NCI-H187 (cell line): ENCODE measurements around the gene IMPDH2.
"Not testable (repeated sequence)": the region's sequence is repeated elsewhere in the genome, so short reads cannot be mapped to it uniquely, and the experiment has no call there.

Experiments used
- DNase-seq, 2 experiments: peaks; one replicate each; lab custom pipeline; 2025; lab: John Stamatoyannopoulos, UW

The IMPDH2 gene

DNA sequence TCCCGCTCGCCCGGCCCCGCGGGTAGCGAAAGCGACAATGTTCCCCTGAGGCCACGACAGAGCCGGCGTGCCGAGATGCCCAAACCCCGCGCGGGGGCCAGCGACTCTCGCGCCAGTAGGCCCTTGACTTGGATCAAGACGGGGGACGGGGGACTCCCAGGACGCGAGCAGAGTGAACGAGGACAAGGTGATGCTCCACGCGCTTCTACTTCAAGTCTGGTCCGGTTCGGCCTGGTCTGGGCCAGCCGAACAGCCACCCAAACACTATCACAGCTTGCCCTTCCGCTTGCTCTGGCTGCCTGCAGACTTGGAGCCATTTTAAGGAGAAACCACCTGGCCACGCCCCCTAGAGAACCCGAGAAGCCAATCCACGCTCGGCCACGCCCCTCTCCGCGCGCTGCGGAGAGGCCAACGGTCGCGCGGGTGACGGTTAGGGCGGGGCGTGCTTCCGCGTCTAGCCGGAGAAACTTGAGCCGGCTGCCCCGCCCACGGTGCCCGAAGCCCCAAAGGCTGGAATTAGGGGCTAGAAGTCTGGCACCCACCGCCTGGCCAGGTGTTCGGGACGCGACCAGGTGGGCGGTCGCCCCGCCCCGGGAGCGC is 7.9 kb downstream of the IMPDH2 start:
- peak; percentile 89 to 93 for DNase-seq

DNA sequence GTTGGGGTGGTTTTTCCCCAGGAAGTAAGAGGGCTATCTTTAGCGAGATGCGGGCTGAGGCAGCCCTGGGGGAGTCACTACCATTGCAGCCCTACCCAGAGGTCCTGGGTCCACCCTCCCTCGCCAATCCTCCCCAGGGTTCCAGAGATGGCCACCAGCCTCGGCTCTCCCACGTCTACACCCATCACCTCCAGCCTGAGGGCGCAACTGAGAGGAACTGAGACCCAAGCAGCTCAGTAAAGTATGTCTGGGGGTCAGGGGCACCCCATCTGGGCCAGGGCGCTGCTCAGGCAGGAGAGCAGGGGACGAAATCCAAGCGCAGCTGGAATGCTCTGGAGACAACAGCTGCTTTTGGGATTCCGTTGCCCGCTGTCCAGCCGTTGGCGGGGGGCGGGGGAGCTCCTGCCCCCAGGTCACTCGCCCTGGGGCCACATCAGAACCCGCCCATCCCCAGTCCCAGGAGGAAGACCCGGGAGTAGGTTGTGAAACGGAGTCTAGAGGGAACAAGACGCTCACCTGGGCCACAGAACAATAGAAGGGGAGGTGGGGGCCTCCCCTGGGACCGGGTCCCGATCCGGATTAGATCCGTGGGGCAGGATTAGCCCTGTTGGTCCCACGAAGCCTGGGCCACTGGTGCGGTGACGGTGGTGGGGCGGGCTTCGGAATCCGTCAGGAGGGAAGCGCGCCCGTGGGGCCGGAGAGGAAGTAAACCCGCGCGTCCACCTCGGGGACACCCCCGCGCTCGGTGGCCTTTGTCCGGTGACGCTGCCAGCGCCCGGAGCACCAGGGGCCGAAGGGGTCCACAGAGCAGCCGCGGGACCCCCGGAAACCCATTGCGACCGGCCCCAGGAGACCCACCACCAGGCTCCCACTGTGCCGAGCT is 8.6 kb downstream of the IMPDH2 start:
- DNase-seq = no peak

- DNase-seq = no peak
Measured at GRCh38 chr3:49019941-49020329, 9.3 kb downstream of the IMPDH2 start.

- DNase-seq = no peak
Measured at GRCh38 chr3:49018707-49019006, 10.5 kb downstream of the IMPDH2 start.

DNA sequence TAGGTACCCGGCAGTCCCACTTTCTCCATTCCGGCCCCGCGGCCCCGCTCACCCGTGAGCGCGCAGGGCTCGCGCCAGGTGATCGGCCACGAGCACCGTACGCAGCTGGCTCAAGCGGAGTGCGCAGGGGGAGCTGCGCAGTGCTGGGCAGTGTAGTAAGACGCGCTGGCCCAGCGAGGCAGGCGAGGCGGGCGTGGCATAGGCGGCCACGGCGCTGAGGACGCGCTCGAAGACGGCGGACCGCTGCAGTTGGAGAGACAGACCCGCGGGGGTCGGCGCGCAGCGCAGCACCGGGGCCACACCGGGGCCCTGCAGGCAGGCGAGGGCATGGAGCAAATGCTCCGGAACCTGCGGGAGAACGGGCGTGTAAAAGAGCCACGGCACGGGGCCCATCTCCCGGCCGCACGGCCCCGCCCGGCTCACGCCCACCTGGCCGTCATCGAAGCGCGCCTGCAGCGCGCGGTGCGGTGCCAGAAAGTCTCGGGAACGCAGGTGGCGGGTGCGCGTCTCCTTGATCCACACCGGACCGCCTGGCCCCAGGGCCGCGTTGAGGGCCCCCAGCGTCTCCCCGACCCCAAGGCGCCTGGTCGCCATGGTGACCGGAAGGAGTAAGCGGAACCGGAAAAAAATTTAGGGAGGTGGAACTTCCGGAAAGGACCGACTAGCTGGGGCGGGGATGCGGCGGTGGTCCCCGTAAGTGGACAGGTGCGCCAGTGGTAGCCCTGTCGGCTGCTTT is 11.1 kb downstream of the IMPDH2 start, which contains the start of gene DALRD3:
Gene DALRD3 (minus strand): TSS at position 610 of the 736 bp plus-strand sequence. CDS start 16 bp downstream, at position 594.
- DNase-seq = peak in 1 of 2 experiments; percentile 39

GRCh38 chr3:49017229-49017970 is 11.8 kb downstream of the IMPDH2 start:
- no peak for DNase-seq

- DNase-seq = no peak
Measured at GRCh38 chr3:49016414-49017228, 12.6 kb downstream of the IMPDH2 start.

- DNase-seq = no peak
Measured at GRCh38 chr3:49015765-49016164, 13.4 kb downstream of the IMPDH2 start.

GRCh38 chr3:49015072-49015471 is 14.1 kb downstream of the IMPDH2 start:
- no peak for DNase-seq

- DNase-seq = no peak
Measured at GRCh38 chr3:49013738-49014660, 15.2 kb downstream of the IMPDH2 start.

DNA sequence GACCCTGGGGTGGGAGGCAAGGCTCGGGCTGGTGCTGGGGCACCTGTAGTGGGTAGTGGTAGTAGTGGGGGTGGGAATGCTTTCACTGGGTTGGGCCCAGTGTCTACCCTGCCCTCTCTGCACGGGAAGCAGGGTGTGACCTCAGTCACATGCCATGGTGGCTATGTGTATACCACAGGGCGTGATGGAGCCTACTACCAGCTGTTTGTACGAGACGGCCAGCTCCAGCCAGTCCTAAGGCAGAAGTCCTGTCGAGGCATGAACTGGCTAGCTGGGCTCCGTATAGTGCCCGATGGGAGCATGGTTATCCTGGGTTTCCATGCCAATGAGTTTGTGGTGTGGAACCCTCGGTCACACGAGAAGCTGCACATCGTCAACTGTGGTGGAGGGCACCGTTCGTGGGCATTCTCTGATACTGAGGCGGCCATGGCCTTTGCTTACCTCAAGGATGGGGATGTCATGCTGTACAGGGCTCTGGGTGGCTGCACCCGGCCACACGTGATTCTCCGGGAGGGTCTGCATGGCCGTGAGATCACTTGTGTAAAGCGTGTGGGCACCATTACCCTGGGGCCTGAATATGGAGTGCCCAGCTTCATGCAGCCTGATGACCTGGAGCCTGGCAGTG is 16.0 kb downstream of the IMPDH2 start:
- DNase-seq = no peak

GRCh38 chr3:49012441-49013017 is 16.7 kb downstream of the IMPDH2 start:
- no peak for DNase-seq

DNA sequence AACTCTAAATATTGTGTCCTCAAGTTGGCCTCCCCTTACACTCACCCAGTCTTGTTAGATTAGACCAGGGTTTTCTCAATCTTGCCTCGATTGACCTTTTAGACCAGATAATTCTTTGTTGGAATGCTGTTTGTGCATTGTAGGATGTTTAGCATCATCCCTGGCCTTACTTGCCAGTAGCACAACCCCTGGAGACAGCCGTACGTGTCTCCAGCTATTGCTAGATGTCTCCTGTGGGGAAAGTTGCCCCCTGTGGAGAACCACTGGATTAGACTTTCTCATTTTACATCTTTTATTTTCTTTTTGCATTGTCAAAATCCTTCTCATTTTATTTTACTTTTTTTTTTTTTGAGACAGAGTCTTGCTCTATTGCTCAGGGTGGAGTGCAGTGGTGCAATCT is 19.8 kb downstream of the IMPDH2 start:
- no peak for DNase-seq

- DNase-seq = not testable (repeated sequence)
Measured at GRCh38 chr3:49008627-49009026, 20.6 kb downstream of the IMPDH2 start.

GRCh38 chr3:49007771-49008528 is 21.2 kb downstream of the IMPDH2 start:
- peak; percentile 56 to 69 for DNase-seq

- DNase-seq = peak; percentile 72 to 81
Measured at GRCh38 chr3:49007068-49007770, 22.0 kb downstream of the IMPDH2 start, which contains the start of gene WDR6. Gene WDR6 (plus strand): TSS chr3:49007391. CDS start chr3:49007432, 41 bp downstream.

DNA sequence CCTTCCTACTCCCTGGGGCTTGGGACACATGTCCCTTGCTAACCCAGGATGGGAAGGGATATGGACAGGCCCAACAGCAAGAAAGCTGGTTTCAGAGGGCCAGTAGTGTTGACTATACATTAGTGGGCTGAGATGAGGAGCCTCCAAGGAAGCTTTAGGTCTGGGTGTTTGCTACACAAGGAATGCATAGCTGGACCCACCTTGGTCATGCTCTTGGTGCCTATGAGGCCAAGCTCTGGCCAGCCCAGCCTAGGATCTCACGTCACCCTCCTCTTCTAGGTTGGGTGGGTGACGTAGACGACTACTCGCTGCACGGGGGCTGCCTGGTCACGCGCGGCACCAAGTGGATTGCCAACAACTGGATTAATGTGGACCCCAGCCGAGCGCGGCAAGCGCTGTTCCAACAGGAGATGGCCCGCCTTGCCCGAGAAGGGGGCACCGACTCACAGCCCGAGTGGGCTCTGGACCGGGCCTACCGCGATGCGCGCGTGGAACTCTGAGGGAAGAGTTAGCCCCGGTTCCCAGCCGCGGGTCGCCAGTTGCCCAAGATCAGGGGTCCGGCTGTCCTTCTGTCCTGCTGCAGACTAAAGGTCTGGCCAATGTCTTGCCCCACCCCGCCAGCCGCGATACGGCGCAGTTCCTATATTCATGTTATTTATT is 22.7 kb downstream of the IMPDH2 start:
- no peak for DNase-seq
